Measurements from ENCODE around the gene SWT1.
A peak's percentile ranks its signal among the peaks of the same experiment; 100 is the strongest.
"Not testable (repeated sequence)": the region's sequence is repeated elsewhere in the genome, so short reads cannot be mapped to it uniquely, and the experiment has no call there.

Gene SWT1

GRCh38 chr1:185198712-185199111, 41.7 kb downstream of the SWT1 start:
- not testable (repeated sequence) for FAIRE-seq

GRCh38 chr1:185200889-185201288, 43.9 kb downstream of the SWT1 start:
- FAIRE-seq: no peak

- FAIRE-seq: no peak
Measured at GRCh38 chr1:185207170-185207569, 50.2 kb downstream of the SWT1 start.

GRCh38 chr1:185207980-185208602, 51.1 kb downstream of the SWT1 start:
- FAIRE-seq: no peak

- FAIRE-seq: no peak
Measured at GRCh38 chr1:185208626-185209180, 51.7 kb downstream of the SWT1 start.

GRCh38 chr1:185209357-185209756, 52.4 kb downstream of the SWT1 start:
- not testable (repeated sequence) for FAIRE-seq

GRCh38 chr1:185213091-185213490, 56.1 kb downstream of the SWT1 start:
- FAIRE-seq: no peak

- no peak for FAIRE-seq
Measured at GRCh38 chr1:185215911-185216310, 58.9 kb downstream of the SWT1 start.

GRCh38 chr1:185224132-185224531, 67.2 kb downstream of the SWT1 start:
- FAIRE-seq: no peak

GRCh38 chr1:185227161-185227560, 70.2 kb downstream of the SWT1 start:
- FAIRE-seq: no peak

- no peak for FAIRE-seq
Measured at GRCh38 chr1:185228979-185229378, 72.0 kb downstream of the SWT1 start.

- FAIRE-seq: no peak
Measured at GRCh38 chr1:185229981-185230380, 73.0 kb downstream of the SWT1 start.

- no peak for FAIRE-seq
Measured at GRCh38 chr1:185232874-185233273, 75.9 kb downstream of the SWT1 start.

GRCh38 chr1:185234183-185234582, 77.2 kb downstream of the SWT1 start:
- not testable (repeated sequence) for FAIRE-seq

- FAIRE-seq: not testable (repeated sequence)
Measured at GRCh38 chr1:185237176-185237575, 80.2 kb downstream of the SWT1 start.

GRCh38 chr1:185237661-185238060, 80.7 kb downstream of the SWT1 start:
- no peak for FAIRE-seq

GRCh38 chr1:185238447-185238846, 81.5 kb downstream of the SWT1 start:
- peak; percentile 93 for FAIRE-seq

- no peak for FAIRE-seq
Measured at GRCh38 chr1:185239861-185240260, 82.9 kb downstream of the SWT1 start.

- FAIRE-seq: no peak
Measured at GRCh38 chr1:185241127-185241526, 84.2 kb downstream of the SWT1 start.

- FAIRE-seq: no peak
Measured at GRCh38 chr1:185244015-185244747, 87.2 kb downstream of the SWT1 start.

GRCh38 chr1:185245466-185245865, 88.5 kb downstream of the SWT1 start:
- FAIRE-seq: no peak

GRCh38 chr1:185249563-185249962, 92.6 kb downstream of the SWT1 start:
- FAIRE-seq: no peak

- no peak for FAIRE-seq
Measured at GRCh38 chr1:185250063-185250462, 93.1 kb downstream of the SWT1 start.

GRCh38 chr1:185251928-185252327, 95.0 kb downstream of the SWT1 start:
- not testable (repeated sequence) for FAIRE-seq
